ENCODE results near the gene VTI1A. TPM values are rescaled to one million over a fixed set of nuclear protein-coding genes. Genes with fewer than 3 reads are reported as not detected.

Gene VTI1A
- total and polyA plus RNA-seq, 2 of the 4 experiments (the other 2 are of a cell fraction) = 9.7 to 24.9 TPM

DNA sequence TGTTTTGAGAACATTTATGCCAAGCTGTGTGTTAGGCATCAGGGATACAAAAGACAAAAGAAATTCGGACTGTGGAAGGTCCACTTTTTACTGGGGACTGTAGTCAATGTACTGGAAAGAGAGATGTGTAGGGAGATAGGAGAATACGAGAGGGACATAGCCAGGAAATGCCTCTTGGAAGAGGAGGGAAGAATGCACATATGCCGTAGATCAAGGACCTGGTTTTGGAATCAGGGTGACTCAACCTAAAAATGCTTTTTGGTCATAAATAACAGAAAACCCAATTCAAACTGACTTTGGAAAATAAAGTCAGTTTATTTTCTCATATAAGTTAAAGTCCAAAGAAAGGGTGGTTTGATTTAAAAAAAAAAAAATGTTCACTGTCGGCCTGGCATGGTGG lies 362.7 kb downstream of the VTI1A start:
- Histone ChIP-seq H3K27me3 (ENCODE audit: control insufficient read depth, insufficient read depth, low read length) (no peaks in the 10 kb centered on the region), H3K4me1 (ENCODE audit: control insufficient read depth, insufficient read depth, low read length) (peaks cover 13% of the 10 kb centered on the region), H2AK5ac (ENCODE audit: low read depth, low read length) (peak overlapping the region; percentile 35; the same call in 1 of the 2 replicates), H2AK9ac (replicated peaks; ENCODE audit: low read depth, low read length, poor library complexity) (no peak overlapping the region), H3K9ac (ENCODE audit: low read depth, low read length) (no peak overlapping the region), H3K23ac (ENCODE audit: low read depth, low read length) (no peak overlapping the region), H3K18ac (ENCODE audit: low read depth, low read length) (no peak overlapping the region), H4K91ac (ENCODE audit: insufficient read depth, low read depth, low read length) (peak overlapping the region; percentile 11; the same call in 1 of the 2 replicates), H2BK15ac (ENCODE audit: low read depth, low read length) (no peak overlapping the region), H3K4me2 (ENCODE audit: low read depth, low read length) (no peak overlapping the region), H4K8ac (ENCODE audit: low read depth in 2 of 2, low read length in 2 of 2) (no peak overlapping the region), H4K20me1 (ENCODE audit: insufficient read depth, low read length) (no peaks in the 10 kb centered on the region), H3K79me1 (ENCODE audit: low read depth in 1 of 2, low read length in 2 of 2) (no peaks in the 10 kb centered on the region), H3K56ac (ENCODE audit: extremely low read depth, insufficient read depth, low read length) (no peak overlapping the region), H2BK5ac (ENCODE audit: low read depth, low read length, poor library complexity, severe bottlenecking) (no peak overlapping the region), H3K14ac (replicated peaks; ENCODE audit: low read depth, low read length) (no peak overlapping the region), H3K9me3 (ENCODE audit: control insufficient read depth, insufficient read depth, low read length) (no peaks in the 10 kb centered on the region), H3K9me1 (ENCODE audit: insufficient read depth, low read length) (peaks cover 18% of the 10 kb centered on the region), H3K4me3 (ENCODE audit: insufficient read depth, low read depth, low read length) (no peak overlapping the region), H4K5ac (ENCODE audit: low read depth, low read length) (no peak overlapping the region), H2BK120ac (ENCODE audit: low read depth, low read length) (peak overlapping the region; percentile 46), H3K4ac (ENCODE audit: low read depth, low read length) (peak overlapping the region; percentile 58; the same call in 1 of the 2 replicates), H2AFZ (replicated peaks; ENCODE audit: low read length, poor library complexity) (no peak overlapping the region), H2BK20ac (ENCODE audit: low read depth, low read length) (peak overlapping the region; percentile 42; the same call in 1 of the 2 replicates), H3K27ac (ENCODE audit: insufficient read depth, low read length) (no peak overlapping the region), H3K36me3 (ENCODE audit: control insufficient read depth, insufficient read depth, low read length) (no peaks in the 10 kb centered on the region)
- WGBS, 2 experiments (ENCODE audit: extremely low coverage in 2 of 2, insufficient read length in 1 of 2) = 100% methylated on average over 1 of the region's 4 CpGs; no CpG with 5 or more reads in 1 of the 2 experiments
- in situ Hi-C loops (cut with MboI; ENCODE audit: low sequenced_read_pairs) = no loop called here
- ATAC-seq (ENCODE audit: low read depth) = no peak
- BruUV-seq (replicated peaks) = no TSS peak
- dilution Hi-C loops (cut with HindIII; ENCODE audit: low sequenced_read_pairs, unreplicated experiment) = no loop called here
- intact Hi-C loops (cut with micrococcal nuclease) = loop anchor here (5.0 to 10.0 kb wide), 3 partner anchors 242 to 575 kb away; no protein-coding TSS in a partner anchor
- CTCF ChIA-PET = interaction anchor here (0.6 kb wide), 1 partner anchor 446 kb away, joined by 3 read pairs; no protein-coding TSS in a partner anchor
- peak; percentile 23 for DNase-seq
- TF ChIP-seq, protein P1, sequence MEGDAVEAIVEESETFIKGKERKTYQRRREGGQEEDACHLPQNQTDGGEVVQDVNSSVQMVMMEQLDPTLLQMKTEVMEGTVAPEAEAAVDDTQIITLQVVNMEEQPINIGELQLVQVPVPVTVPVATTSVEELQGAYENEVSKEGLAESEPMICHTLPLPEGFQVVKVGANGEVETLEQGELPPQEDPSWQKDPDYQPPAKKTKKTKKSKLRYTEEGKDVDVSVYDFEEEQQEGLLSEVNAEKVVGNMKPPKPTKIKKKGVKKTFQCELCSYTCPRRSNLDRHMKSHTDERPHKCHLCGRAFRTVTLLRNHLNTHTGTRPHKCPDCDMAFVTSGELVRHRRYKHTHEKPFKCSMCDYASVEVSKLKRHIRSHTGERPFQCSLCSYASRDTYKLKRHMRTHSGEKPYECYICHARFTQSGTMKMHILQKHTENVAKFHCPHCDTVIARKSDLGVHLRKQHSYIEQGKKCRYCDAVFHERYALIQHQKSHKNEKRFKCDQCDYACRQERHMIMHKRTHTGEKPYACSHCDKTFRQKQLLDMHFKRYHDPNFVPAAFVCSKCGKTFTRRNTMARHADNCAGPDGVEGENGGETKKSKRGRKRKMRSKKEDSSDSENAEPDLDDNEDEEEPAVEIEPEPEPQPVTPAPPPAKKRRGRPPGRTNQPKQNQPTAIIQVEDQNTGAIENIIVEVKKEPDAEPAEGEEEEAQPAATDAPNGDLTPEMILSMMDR (conservative IDR thresholded peaks at IDR 0.05; ENCODE audit: low read depth, low read length) = no peak
- no peak for TF ChIP-seq CHD1 (IDR thresholded peaks at IDR 0.05; ENCODE audit: low read depth, low read length)
- no peak for TF ChIP-seq POLR2A (IDR thresholded peaks at IDR 0.05; ENCODE audit: low read depth, low read length)
- no peak for TF ChIP-seq MAFK (IDR thresholded peaks at IDR 0.05; ENCODE audit: low read depth, low read length)
- TF ChIP-seq RAD21 (IDR thresholded peaks at IDR 0.05; ENCODE audit: low read length) = no peak
- TF ChIP-seq, protein P2, sequence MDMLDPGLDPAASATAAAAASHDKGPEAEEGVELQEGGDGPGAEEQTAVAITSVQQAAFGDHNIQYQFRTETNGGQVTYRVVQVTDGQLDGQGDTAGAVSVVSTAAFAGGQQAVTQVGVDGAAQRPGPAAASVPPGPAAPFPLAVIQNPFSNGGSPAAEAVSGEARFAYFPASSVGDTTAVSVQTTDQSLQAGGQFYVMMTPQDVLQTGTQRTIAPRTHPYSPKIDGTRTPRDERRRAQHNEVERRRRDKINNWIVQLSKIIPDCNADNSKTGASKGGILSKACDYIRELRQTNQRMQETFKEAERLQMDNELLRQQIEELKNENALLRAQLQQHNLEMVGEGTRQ (IDR thresholded peaks at IDR 0.05; ENCODE audit: low read depth, low read length) = no peak
- TF ChIP-seq FOS (IDR thresholded peaks at IDR 0.05; ENCODE audit: low read depth, low read length) = no peak
- TF ChIP-seq, protein P3, sequence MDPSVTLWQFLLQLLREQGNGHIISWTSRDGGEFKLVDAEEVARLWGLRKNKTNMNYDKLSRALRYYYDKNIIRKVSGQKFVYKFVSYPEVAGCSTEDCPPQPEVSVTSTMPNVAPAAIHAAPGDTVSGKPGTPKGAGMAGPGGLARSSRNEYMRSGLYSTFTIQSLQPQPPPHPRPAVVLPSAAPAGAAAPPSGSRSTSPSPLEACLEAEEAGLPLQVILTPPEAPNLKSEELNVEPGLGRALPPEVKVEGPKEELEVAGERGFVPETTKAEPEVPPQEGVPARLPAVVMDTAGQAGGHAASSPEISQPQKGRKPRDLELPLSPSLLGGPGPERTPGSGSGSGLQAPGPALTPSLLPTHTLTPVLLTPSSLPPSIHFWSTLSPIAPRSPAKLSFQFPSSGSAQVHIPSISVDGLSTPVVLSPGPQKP (IDR thresholded peaks at IDR 0.05; ENCODE audit: borderline replicate concordance, low read depth, low read length) = no peak
- no peak for TF ChIP-seq MAZ (IDR thresholded peaks at IDR 0.05; ENCODE audit: borderline replicate concordance, low read depth, low read length)
- no peak for TF ChIP-seq MXI1 (IDR thresholded peaks at IDR 0.05; ENCODE audit: borderline replicate concordance, low read depth, low read length)
- TF ChIP-seq RFX5 (IDR thresholded peaks at IDR 0.05; ENCODE audit: low read depth, low read length) = no peak
- TF ChIP-seq BHLHE40 (IDR thresholded peaks at IDR 0.05; ENCODE audit: low read depth, low read length) = no peak
- no peak for TF ChIP-seq NFE2L2 (IDR thresholded peaks at IDR 0.05; ENCODE audit: low read depth, low read length)
- TF ChIP-seq CEBPB (IDR thresholded peaks at IDR 0.05; ENCODE audit: low read depth, low read length) = no peak
- POLR2A ChIA-PET (ENCODE audit: unreplicated experiment) = no interaction called here

Measured in IMR-90 (cell line).